Neural cell (in vitro differentiated cells): ENCODE data around the gene CCSER2.

Experiments
- CTCF ChIP-seq: fragments of 450-650 bp; IDR thresholded peaks from 2 replicates; pipeline ENCODE4 v1.5.1; 2014; ENCODE audit warnings: antibody characterized with exemption, mild to moderate bottlenecking, moderate library complexity; ENCODE audit not compliant: poor library complexity, severe bottlenecking
- EP300 ChIP-seq: fragments of 450-650 bp; conservative IDR thresholded peaks from 2 replicates; pipeline ENCODE4 v1.6.1; 2014; ENCODE audit warnings: antibody characterized with exemption, mild to moderate bottlenecking, moderate library complexity; ENCODE audit not compliant: poor library complexity, severe bottlenecking
- EZH2 ChIP-seq: fragments of 200-600, 300-800 bp; shearing (Covaris generic), sonication (generic); IDR thresholded peaks from 2 replicates; pipeline ENCODE4 v1.6.1; 2014; ENCODE audit warnings: antibody characterized with exemption, low read length, borderline replicate concordance, mild to moderate bottlenecking; ENCODE audit not compliant: insufficient read depth, poor library complexity, severe bottlenecking
- POLR2AphosphoS5 ChIP-seq: IDR thresholded peaks from 2 replicates; pipeline ENCODE4 v1.6.1; 2012
- RAD21 ChIP-seq: fragments of 450-650 bp; conservative IDR thresholded peaks from 2 replicates; pipeline ENCODE4 v1.6.1; 2014; ENCODE audit warnings: antibody characterized with exemption, mild to moderate bottlenecking, moderate library complexity
- TF ChIP-seq, protein P1 (sequence below): IDR thresholded peaks from 2 replicates; pipeline ENCODE4 v1.6.1; 2012; ENCODE audit warnings: borderline replicate concordance

DNA sequence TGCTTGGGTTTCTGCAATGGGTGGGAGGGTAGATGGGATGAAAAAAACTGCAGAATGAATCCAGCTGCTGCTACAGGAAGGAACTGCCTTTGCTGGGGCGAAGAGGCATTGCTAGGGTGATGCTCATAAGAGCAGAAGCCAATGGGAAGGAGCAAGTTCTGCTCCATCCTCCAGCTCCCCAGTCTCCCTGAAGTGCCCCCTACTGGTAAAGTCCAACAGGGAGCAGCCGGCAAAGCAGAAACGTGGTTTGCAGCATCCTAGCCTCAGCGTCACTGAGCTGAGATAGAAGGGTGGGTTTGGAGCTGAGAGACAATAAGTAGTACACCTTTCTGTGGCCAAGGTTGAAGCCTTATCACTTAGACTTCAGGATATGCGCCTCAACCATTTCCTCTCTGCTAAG lies 220.5 kb downstream of the CCSER2 start:
- TF ChIP-seq RAD21 (no peak), CTCF (no peak), POLR2AphosphoS5 (no peak), EP300 (no peak), EZH2 (no peak)
- TF ChIP-seq, protein P1, sequence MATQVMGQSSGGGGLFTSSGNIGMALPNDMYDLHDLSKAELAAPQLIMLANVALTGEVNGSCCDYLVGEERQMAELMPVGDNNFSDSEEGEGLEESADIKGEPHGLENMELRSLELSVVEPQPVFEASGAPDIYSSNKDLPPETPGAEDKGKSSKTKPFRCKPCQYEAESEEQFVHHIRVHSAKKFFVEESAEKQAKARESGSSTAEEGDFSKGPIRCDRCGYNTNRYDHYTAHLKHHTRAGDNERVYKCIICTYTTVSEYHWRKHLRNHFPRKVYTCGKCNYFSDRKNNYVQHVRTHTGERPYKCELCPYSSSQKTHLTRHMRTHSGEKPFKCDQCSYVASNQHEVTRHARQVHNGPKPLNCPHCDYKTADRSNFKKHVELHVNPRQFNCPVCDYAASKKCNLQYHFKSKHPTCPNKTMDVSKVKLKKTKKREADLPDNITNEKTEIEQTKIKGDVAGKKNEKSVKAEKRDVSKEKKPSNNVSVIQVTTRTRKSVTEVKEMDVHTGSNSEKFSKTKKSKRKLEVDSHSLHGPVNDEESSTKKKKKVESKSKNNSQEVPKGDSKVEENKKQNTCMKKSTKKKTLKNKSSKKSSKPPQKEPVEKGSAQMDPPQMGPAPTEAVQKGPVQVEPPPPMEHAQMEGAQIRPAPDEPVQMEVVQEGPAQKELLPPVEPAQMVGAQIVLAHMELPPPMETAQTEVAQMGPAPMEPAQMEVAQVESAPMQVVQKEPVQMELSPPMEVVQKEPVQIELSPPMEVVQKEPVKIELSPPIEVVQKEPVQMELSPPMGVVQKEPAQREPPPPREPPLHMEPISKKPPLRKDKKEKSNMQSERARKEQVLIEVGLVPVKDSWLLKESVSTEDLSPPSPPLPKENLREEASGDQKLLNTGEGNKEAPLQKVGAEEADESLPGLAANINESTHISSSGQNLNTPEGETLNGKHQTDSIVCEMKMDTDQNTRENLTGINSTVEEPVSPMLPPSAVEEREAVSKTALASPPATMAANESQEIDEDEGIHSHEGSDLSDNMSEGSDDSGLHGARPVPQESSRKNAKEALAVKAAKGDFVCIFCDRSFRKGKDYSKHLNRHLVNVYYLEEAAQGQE, result no peak
